Measurements from ENCODE around the gene ACOT6.
"Not testable (repeated sequence)": the region's sequence is repeated elsewhere in the genome, so short reads cannot be mapped to it uniquely, and the experiment has no call there.

Gene ACOT6

DNA sequence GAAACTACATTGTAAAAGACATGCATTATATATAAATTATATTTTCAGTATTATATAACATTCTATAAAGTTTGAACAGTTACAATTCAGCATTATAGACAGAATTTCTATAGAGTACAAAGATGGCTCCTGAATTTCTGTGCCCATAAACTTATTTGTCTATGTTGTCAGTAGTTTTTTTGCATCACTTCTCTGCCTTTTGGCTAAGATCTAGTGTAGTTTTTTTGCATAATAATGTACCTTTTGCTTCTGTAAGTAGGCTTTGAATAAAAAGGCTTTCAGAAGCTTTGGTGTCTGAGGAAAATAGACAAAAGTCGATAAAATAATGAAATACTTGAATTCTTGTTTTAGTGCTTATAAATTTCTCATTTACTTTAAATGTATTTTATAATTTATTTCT is 43.5 kb downstream of the ACOT6 start:
- no peak for FAIRE-seq

DNA sequence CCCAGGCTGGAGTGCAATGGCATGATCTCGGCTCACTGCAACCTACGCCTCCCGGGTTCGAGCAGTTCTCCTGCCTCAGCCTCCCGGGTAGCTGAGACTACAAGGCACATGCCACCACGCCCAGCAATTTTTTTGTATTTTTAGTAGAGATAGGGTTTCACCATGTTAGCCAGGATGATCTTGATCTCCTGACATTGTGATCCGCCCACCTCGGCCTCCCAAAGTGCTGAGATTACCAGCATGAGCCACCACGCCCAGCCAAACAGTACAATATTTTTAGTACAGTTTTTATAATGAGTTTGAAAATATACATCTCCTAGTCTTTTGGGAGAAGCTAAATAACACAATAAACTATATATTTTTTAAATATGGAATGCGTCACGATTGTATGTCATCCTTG is 46.9 kb downstream of the ACOT6 start:
- not testable (repeated sequence) for FAIRE-seq

DNA sequence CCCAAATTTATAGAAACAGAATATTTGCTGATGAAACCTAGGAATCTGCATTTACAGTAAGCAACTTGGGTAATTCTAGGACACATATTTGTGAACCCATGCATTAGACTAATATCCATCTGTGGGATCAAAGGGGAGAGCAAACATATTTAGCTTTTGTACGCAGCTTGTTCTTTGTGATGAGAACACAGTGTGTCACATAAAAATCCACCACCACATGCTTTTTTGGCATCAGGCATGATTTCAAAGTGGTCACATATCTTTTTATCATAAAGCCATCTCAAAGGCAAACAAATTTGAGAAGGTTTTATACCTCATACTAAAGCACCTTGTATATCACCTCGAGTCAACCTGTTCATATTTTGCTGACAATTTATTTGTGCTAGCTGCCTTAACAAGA is 48.2 kb downstream of the ACOT6 start:
- FAIRE-seq: no peak

DNA sequence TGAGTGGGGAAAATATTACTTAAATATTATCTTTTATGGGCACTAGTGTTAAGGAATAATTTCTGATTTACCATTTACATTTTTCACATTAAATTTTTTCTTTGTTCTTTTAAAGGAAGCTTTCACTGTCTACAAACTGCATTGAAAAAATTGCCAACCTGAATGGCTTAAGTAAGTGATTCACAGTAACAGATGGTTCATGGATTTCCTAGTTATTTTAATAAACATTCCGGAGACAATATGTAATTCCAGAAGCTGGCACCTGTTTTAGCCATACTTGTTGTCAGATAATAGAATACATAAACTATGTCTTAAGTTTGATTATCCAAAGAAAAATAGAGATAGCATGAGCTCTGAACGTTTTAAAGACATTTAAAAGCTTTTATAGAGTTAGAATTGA is 49.6 kb downstream of the ACOT6 start:
- FAIRE-seq: no peak

DNA sequence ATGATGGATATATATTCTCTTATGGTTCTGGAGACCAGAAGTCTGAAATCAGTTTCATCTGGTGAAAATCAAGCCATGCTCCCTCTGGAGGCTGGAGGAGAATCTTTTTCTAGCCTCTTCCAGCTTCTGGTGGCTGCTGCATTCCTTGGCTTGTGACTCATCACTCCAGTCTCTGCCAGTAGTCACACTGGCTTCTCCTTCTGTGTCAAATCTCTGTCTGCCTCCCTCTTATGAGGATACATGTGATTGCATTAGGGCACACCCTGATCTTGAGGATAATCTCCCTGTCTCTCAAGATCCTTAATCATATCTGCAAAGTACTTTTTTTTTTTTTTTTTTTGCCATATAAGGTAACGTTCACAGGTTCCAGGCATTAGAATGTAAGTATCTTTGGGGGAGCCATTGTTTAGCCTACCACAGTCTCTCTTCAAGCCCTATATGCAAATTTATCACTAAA is 50.2 kb downstream of the ACOT6 start:
- peak; percentile 93 for FAIRE-seq

DNA sequence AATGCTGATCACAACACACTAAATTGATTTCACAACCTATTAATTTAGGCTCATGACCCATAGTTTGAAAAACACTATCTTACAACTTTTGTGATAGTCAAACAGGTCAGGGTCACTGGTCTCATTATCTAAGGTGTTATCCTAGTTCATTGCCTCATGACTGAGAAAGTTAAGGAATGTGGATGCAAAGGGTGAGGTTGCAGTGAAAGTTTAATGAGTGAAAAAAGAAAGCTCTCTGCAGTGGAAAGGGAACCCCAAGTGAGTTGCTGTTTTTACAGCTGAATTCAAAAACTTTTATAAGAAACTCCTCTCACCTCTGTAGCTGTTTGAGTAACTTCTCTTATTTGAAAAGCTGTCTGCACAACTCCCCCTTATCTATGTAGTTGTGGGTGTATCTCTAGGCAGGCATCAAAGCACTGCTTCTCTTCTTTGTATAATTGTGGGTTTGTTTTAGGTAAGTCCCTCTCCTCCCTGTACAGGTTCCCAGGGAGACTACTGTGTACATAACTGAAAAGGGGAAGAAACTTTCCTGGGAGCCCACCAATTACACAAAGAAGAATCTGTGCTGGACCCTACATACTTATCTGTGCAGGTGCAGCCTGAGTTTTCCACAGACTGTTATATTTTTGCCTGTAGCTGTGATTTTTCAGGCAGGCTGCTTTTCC is 51.4 kb downstream of the ACOT6 start:
- FAIRE-seq: no peak

DNA sequence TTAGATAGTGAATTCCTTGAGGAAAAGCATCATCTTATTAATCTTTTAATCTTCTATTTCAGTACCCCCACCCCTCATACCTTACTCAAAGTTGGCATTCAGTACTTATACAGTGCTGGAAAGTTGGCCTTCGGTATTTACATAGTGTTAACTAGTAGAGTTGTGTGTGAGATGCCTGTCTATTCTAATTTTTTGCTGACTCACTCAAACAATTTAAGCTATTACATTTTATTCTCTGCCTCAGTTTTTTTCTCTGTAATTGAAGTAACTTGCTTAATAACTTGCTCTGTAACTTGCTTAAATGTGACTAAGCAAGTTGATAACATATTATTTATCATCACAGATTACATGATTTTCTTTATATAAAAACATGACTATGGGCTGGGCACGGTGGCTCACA is 52.8 kb downstream of the ACOT6 start:
- no peak for FAIRE-seq

DNA sequence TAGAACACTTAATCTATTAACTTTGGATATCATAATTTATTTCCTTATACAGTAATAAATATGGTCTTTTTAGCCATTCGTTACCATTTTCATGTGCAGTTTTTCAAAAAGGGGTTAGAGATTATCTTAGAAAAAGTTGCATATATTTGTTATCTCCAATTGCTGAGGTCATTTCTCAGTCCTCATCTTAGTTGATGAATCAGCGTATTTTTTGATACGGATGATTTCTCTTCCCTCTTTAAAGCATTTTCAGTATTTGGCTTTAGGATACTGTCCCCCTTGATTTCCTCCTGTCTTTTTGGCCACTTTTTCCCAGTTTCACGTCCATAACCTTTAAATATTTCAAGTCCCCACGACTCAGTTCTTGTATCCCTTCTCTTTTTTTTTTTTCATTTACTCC is 54.3 kb downstream of the ACOT6 start:
- no peak for FAIRE-seq

DNA sequence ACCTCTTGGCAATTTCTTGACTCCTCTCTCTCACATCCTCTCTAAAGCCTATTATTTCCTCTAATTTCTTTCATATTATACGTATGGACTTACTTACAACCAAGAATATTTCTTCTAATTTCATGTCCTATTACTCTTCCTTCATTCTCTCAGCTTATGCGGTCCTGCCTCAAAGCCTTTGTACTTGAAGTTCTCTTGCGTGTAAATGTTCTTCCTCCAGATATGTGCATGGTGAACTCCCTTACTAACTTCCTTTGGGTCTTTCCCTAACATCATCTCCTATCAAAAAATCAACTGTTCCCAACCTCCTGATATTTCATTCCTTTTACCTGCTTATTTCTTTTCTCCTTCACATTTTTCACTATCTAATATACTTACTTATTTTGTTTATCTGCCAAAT is 55.5 kb downstream of the ACOT6 start:
- FAIRE-seq: no peak

All from G401.6 (cell line).